H1 (cell line): ENCODE results near the gene LAMP1. TPM values are rescaled to one million over a fixed set of nuclear protein-coding genes. Genes with fewer than 3 reads are reported as not detected.
A peak's percentile ranks its signal among the peaks of the same experiment; 100 is the strongest.

Source experiments
- CTCF ChIA-PET: fragments of 300-600 bp; sonication (Branson Sonifier 250); formaldehyde crosslinking; loops from one replicate; lab custom pipeline; 2021; ENCODE audit not compliant: partially characterized antibody; lab: Charles Lee
- POLR2A ChIA-PET: fragments of 300-600 bp; sonication (Branson Sonifier 250); formaldehyde crosslinking; loops from one replicate; lab custom pipeline; 2021; ENCODE audit warnings: inconsistent platforms; ENCODE audit not compliant: partially characterized antibody; lab: Charles Lee
- DNase-seq, 2 experiments: peaks; one replicate each; pipeline versions ENCODE4 v3.0.0 to v3.0.0-alpha.2; 2010 to 2022; ENCODE audit warnings: low spot score in 2 of 2, low read depth in 1 of 2, mixed read lengths in 1 of 2
- FAIRE-seq: peaks from 2 replicates; lab custom pipeline; 2011; peaks lifted over from hg19 to GRCh38; lab: Jason Lieb, UNC
- H2AFZ ChIP-seq: 2 replicates; pipeline ENCODE4 v1.8.1; 2012; ENCODE audit warnings: low read length, inconsistent platforms
- H2AK5ac ChIP-seq: 2 replicates; pipeline ENCODE4 v1.6.1; 2013; ENCODE audit warnings: low read depth, low read length
- H2BK120ac ChIP-seq: replicated peaks from 2 replicates; pipeline ENCODE3; 2013; ENCODE audit warnings: low read depth, low read length, inconsistent platforms
- H2BK12ac ChIP-seq: 2 replicates; pipeline ENCODE4 v1.6.1; 2013; ENCODE audit warnings: low read depth, low read length
- H2BK15ac ChIP-seq: 2 replicates; pipeline ENCODE4 v1.6.1; 2013; ENCODE audit warnings: low read length
- H2BK20ac ChIP-seq: 2 replicates; pipeline ENCODE4 v1.6.1; 2013; ENCODE audit warnings: low read length
- H2BK5ac ChIP-seq: 2 replicates; pipeline ENCODE4 v1.6.1; 2013; ENCODE audit warnings: low read depth, low read length
- H3K14ac ChIP-seq: 2 replicates; pipeline ENCODE4 v1.6.1; 2013; ENCODE audit warnings: inconsistent platforms; ENCODE audit not compliant: insufficient read length
- H3K18ac ChIP-seq: 2 replicates; pipeline ENCODE4 v1.6.1; 2013; ENCODE audit warnings: low read length; ENCODE audit errors: extremely low read depth
- H3K23ac ChIP-seq: 2 replicates; pipeline ENCODE4 v1.6.1; 2013; ENCODE audit warnings: inconsistent platforms; ENCODE audit not compliant: insufficient read length
- H3K23me2 ChIP-seq: 2 replicates; pipeline ENCODE4 v1.6.1; 2013; ENCODE audit warnings: low read depth, low read length
- H3K27ac ChIP-seq: 2 replicates; pipeline ENCODE4 v1.6.1; 2011; ENCODE audit warnings: low read depth, low read length, inconsistent platforms
- H3K27me3 ChIP-seq, 4 experiments: replicated peaks in 1 of 4; 1 replicate in 1 of 4; 2 replicates in 3 of 4; pipeline versions ENCODE4 v1.6.1 to v1.8.1; 2011 to 2013; ENCODE audit warnings: low read length in 3 of 4, mild to moderate bottlenecking in 3 of 4, inconsistent platforms in 2 of 4, mixed read lengths in 2 of 4, moderate library complexity in 1 of 4; ENCODE audit not compliant: control insufficient read depth in 3 of 4, insufficient read depth in 3 of 4; ENCODE audit errors: extremely low read depth in 1 of 4
- H3K36me3 ChIP-seq, 4 experiments: 2 replicates each; pipeline versions ENCODE4 v1.6.1 to v1.8.1; 2011 to 2013; ENCODE audit warnings: mild to moderate bottlenecking in 4 of 4, low read length in 3 of 4, moderate library complexity in 2 of 4, control low read depth in 1 of 4, inconsistent platforms in 1 of 4; ENCODE audit not compliant: insufficient read depth in 4 of 4, control insufficient read depth in 2 of 4
- H3K4ac ChIP-seq: replicated peaks from 2 replicates; pipeline ENCODE3; 2013; ENCODE audit warnings: low read length, low read depth, mixed read lengths, inconsistent platforms; ENCODE audit not compliant: insufficient read length
- H3K4me1 ChIP-seq, 4 experiments: replicated peaks in 1 of 4; 1 replicate in 1 of 4; 2 replicates in 3 of 4; pipeline versions ENCODE4 v1.6.1 to v1.8.1; 2011 to 2013; ENCODE audit warnings: low read length in 3 of 4, inconsistent platforms in 2 of 4, mixed read lengths in 1 of 4; ENCODE audit not compliant: insufficient read depth in 4 of 4, control insufficient read depth in 3 of 4
- H3K4me2 ChIP-seq, 2 experiments: 2 replicates each; pipeline versions ENCODE4 v1.6.1 to v1.8.1; 2011 to 2013; ENCODE audit warnings: low read depth in 2 of 2, low read length in 2 of 2, control low read depth in 1 of 2, inconsistent platforms in 1 of 2, mild to moderate bottlenecking in 1 of 2; ENCODE audit not compliant: insufficient read depth in 1 of 2
- H3K4me3 ChIP-seq, 4 experiments: fragments of 200-600, 300-600 bp in 1 of 4; sonication (generic), shearing (Covaris generic), sonication (Bioruptor Twin) in 1 of 4; 2 replicates each; pipeline versions ENCODE4 v1.5.1 to v1.8.1; 2011 to 2016; ENCODE audit warnings: low read length in 4 of 4, low read depth in 3 of 4, control low read depth in 2 of 4, inconsistent platforms in 2 of 4, mild to moderate bottlenecking in 2 of 4, mixed read lengths in 1 of 4, moderate library complexity in 1 of 4; ENCODE audit not compliant: insufficient read depth in 2 of 4; ENCODE audit errors: extremely low read depth in 1 of 4
- H3K56ac ChIP-seq: replicated peaks from 2 replicates; pipeline ENCODE3; 2013; ENCODE audit warnings: low read depth, mild to moderate bottlenecking, mixed read lengths, low read length, inconsistent platforms; ENCODE audit not compliant: insufficient read length
- H3K79me1 ChIP-seq: 2 replicates; pipeline ENCODE4 v1.6.1; 2013; ENCODE audit warnings: low read depth, low read length, control low read depth
- H3K79me2 ChIP-seq, 2 experiments: 2 replicates each; pipeline versions ENCODE4 v1.6.1 to v1.8.1; 2012 to 2013; ENCODE audit warnings: low read length in 2 of 2, mild to moderate bottlenecking in 2 of 2, inconsistent platforms in 1 of 2; ENCODE audit not compliant: insufficient read depth in 2 of 2, control insufficient read depth in 1 of 2
- H3K9ac ChIP-seq, 4 experiments: replicated peaks in 1 of 4; 1 replicate in 1 of 4; 2 replicates in 3 of 4; pipeline versions ENCODE4 v1.6.1 to v1.8.1; 2011 to 2013; ENCODE audit warnings: low read depth in 3 of 4, low read length in 3 of 4, control low read depth in 2 of 4, mild to moderate bottlenecking in 2 of 4, moderate library complexity in 2 of 4, inconsistent platforms in 1 of 4; ENCODE audit errors: extremely low read depth in 1 of 4
- H3K9me3 ChIP-seq, 2 experiments: 2 replicates each; pipeline versions ENCODE4 v1.6.1 to v1.8.1; 2012 to 2013; ENCODE audit warnings: mild to moderate bottlenecking in 2 of 2, moderate library complexity in 2 of 2, control low read depth in 1 of 2, inconsistent platforms in 1 of 2, low read depth in 1 of 2, low read length in 1 of 2, mixed read lengths in 1 of 2; ENCODE audit not compliant: insufficient read depth in 2 of 2
- H4K20me1 ChIP-seq, 2 experiments: replicated peaks in 1 of 2; 2 replicates each; pipeline versions ENCODE3 to v1.8.1; 2011 to 2013; ENCODE audit warnings: inconsistent platforms in 2 of 2, low read length in 2 of 2, mild to moderate bottlenecking in 1 of 2; ENCODE audit not compliant: insufficient read depth in 2 of 2, control insufficient read depth in 1 of 2
- H4K5ac ChIP-seq: 2 replicates; pipeline ENCODE4 v1.6.1; 2013; ENCODE audit warnings: low read length, low read depth, mixed read lengths, inconsistent platforms; ENCODE audit not compliant: insufficient read length
- H4K8ac ChIP-seq: 2 replicates; pipeline ENCODE4 v1.8.0; 2013; ENCODE audit warnings: mild to moderate bottlenecking, moderate library complexity, low read length, inconsistent platforms; ENCODE audit not compliant: insufficient read depth; ENCODE audit errors: extremely low read depth
- H4K91ac ChIP-seq: replicated peaks from 2 replicates; pipeline ENCODE3; 2013; ENCODE audit warnings: low read length, mixed read lengths, inconsistent platforms; ENCODE audit not compliant: insufficient read length
- ATF2 ChIP-seq: IDR thresholded peaks from 2 replicates; pipeline ENCODE4 v1.6.1; 2012; ENCODE audit warnings: low read length, inconsistent platforms
- BRCA1 ChIP-seq: IDR thresholded peaks from 2 replicates; pipeline ENCODE4 v1.6.1; 2012; ENCODE audit warnings: low read depth, low read length, improper control_type of control experiment
- JUN ChIP-seq: IDR thresholded peaks from 2 replicates; pipeline ENCODE4 v1.6.1; 2011; ENCODE audit warnings: low read depth, mild to moderate bottlenecking, improper control_type of control experiment, low read length
- MAX ChIP-seq: IDR thresholded peaks from 2 replicates; pipeline ENCODE4 v1.6.1; 2012; ENCODE audit warnings: inconsistent platforms
- PHF8 ChIP-seq: fragments of 200-600 bp; sonication (generic); conservative IDR thresholded peaks from 2 replicates; pipeline ENCODE4 v1.7.1; 2012; ENCODE audit warnings: low read depth, mild to moderate bottlenecking, inconsistent platforms, low read length, moderate library complexity
- POU5F1 ChIP-seq: IDR thresholded peaks from 2 replicates; pipeline ENCODE4 v1.6.1; 2011; ENCODE audit warnings: low read depth, mild to moderate bottlenecking, low read length, moderate library complexity
- SIN3A ChIP-seq, 2 experiments: IDR thresholded peaks in 1 of 2; conservative IDR thresholded peaks in 1 of 2; 2 replicates each; pipeline ENCODE4 v1.6.1; 2011 to 2012; ENCODE audit warnings: low read length in 2 of 2, improper control_type of control experiment in 1 of 2, low read depth in 1 of 2, mild to moderate bottlenecking in 1 of 2
- TAF1 ChIP-seq: IDR thresholded peaks from 2 replicates; pipeline ENCODE4 v1.6.1; 2011; ENCODE audit warnings: mild to moderate bottlenecking, low read depth, low read length
- WGBS, 2 experiments: shearing (Covaris generic) in 1 of 2; methylation state at CpG; one replicate each; pipeline versions ENCODE4 v1.1.6 to v1.1.7; 2013 to 2015; ENCODE audit warnings: low lambda C conversion rate in 2 of 2, mixed read lengths in 2 of 2, inconsistent platforms in 1 of 2, low coverage in 1 of 2, missing lambda C conversion rate in 1 of 2; ENCODE audit not compliant: insufficient replicate concordance in 2 of 2, insufficient coverage in 1 of 2, insufficient read length in 1 of 2; ENCODE audit errors: extremely low coverage in 1 of 2, missing lambda C conversion rate in 1 of 2; 5-methylcytosine and 5-hydroxymethylcytosine counted together
- polyA plus RNA-seq, 7 experiments: library from polyadenylated mRNA; depleted of rRNA in 3 of 7; stranded (reverse) in 5 of 7; unstranded in 2 of 7; fragments of >200 nt in 5 of 7; fragments of 200-250 nt in 2 of 7; gene quantifications; 1 replicate in 5 of 7; 2 replicates in 1 of 7; 4 replicates in 1 of 7; pipeline versions ENCODE4 v1.2.1 to v1.2.3, GENCODE V29; 2011 to 2013; ENCODE audit warnings: missing spikeins in 2 of 7, mixed read lengths in 2 of 7
- total RNA-seq: library from RNA; stranded (reverse); fragmentation: NEBNext Ultra II Directional; extraction: Animal tissue kit (Norgen Biotek cat#: 25700); gene quantifications from 2 replicates; pipeline ENCODE4 v1.2.1, GENCODE V29; 2021

LAMP1 gene
- total and polyA plus RNA-seq, 2 of the 8 experiments (the other 6 are each of a cell fraction or from before 2014, with no cell fraction given), result 97.6 to 140 TPM

- H3K4me3 ChIP-seq, result peak overlapping the region; percentile 88 to 99 (median 92)
- POLR2A ChIA-PET, result interaction anchor here (0.7 to 3.0 kb wide), 16 partner anchors 8 to 403 kb away, joined by 3 to 11 read pairs (median 4); partner anchors contain the start of genes CUL4A and PCID2
- H3K4me1 ChIP-seq, result peaks cover 0 to 1% (median 0%) of the 10 kb centered on the region in 4 experiments; a peak in 4 of 7 replicates
- H3K27ac ChIP-seq, result peak overlapping the region; percentile 37; the same call in 1 of the 2 replicates
- H3K4ac ChIP-seq, result no peak overlapping the region
- H4K8ac ChIP-seq, result peak overlapping the region; percentile 93; the same call in 1 of the 2 replicates
- 0 out of 2 replicates have a peak, but pooled peaks have one; percentile 13 for TF ChIP-seq TAF1
- no peak for TF ChIP-seq POU5F1
- 0 out of 4 replicates have a peak, but pooled peaks of 1 of the 2 experiments have one; percentile 18 for TF ChIP-seq SIN3A (conservative IDR thresholded peaks at IDR 0.05 in 1 of 2, IDR thresholded peaks at IDR 0.05 in 1 of 2; ENCODE audit: low read depth in 1 of 2, low read length in 2 of 2)
- TF ChIP-seq BRCA1, result no peak
- TF ChIP-seq PHF8, result peak; percentile 12; the same call in 1 of the 2 replicates
- no peak for TF ChIP-seq JUN
- no peak for TF ChIP-seq ATF2
- TF ChIP-seq MAX, result no peak
- TF ChIP-seq, all 59 proteins: peak for 3
- H2BK15ac ChIP-seq, result no peak overlapping the region
- no peaks in the 10 kb centered on the region for H3K9me3 ChIP-seq
- no peak overlapping the region for H3K14ac ChIP-seq
- H3K27me3 ChIP-seq, result no peaks in the 10 kb centered on the region; a peak in 3 of 7 replicates
- no peak overlapping the region for H4K5ac ChIP-seq
- H3K18ac ChIP-seq, result no peak overlapping the region
- DNase-seq (no peak), FAIRE-seq (no peak)
- WGBS, 2 experiments, result 6% methylated on average over 46 of the region's 58 CpGs; no CpG with 5 or more reads in 1 of the 2 experiments
- peaks cover 13 to 48% of the 10 kb centered on the region in 2 experiments for H3K79me2 ChIP-seq
- H3K4me2 ChIP-seq, result peak overlapping the region; percentile 85 to 99
- no peak overlapping the region for H2BK120ac ChIP-seq
- H3K79me1 ChIP-seq, result peaks cover 2% of the 10 kb centered on the region; the same call in 1 of the 2 replicates
- H2BK5ac ChIP-seq, result no peak overlapping the region
- H3K23me2 ChIP-seq, result peaks cover 8% of the 10 kb centered on the region
- no peak overlapping the region for H2BK20ac ChIP-seq
- CTCF ChIA-PET, result interaction anchor here (0.9 to 3.0 kb wide), 8 partner anchors 20 to 154 kb away, joined by 3 to 8 read pairs (median 4); no protein-coding TSS in a partner anchor
- H4K91ac ChIP-seq, result no peak overlapping the region
- H2AK5ac ChIP-seq, result 0 out of 2 replicates have a peak overlapping the region, but pooled peaks have one; percentile 45
- H3K56ac ChIP-seq, result peak overlapping the region; percentile 1
- H4K20me1 ChIP-seq, result peaks cover 2 to 4% of the 10 kb centered on the region in 2 experiments
- H2AFZ ChIP-seq, result no peak overlapping the region
- H3K36me3 ChIP-seq, result no peaks in the 10 kb centered on the region; a peak in 1 of 8 replicates
- no peak overlapping the region for H3K23ac ChIP-seq
- H3K9ac ChIP-seq, result peak overlapping the region; percentile 78 to 99 (median 90)
- no peak overlapping the region for H2BK12ac ChIP-seq
Measured at GRCh38 chr13:113297370-113298042, 467 bp downstream of the LAMP1 start.
